Mesenchymal stem cell (in vitro differentiated cells and primary cell): ENCODE data around the gene COQ4.

ENCODE experiments used
- DNase-seq: peaks from one replicate; pipeline ENCODE4 v3.0.0-alpha.2; 2013
- H2AFZ ChIP-seq: one replicate; pipeline ENCODE4 v1.6.1; 2013; ENCODE audit warnings: low read depth, mild to moderate bottlenecking, control low read depth, inconsistent platforms, low read length, moderate library complexity
- H2AK5ac ChIP-seq: 2 replicates; pipeline ENCODE4 v1.6.1; 2013; ENCODE audit warnings: low read length, moderate library complexity, mild to moderate bottlenecking, inconsistent platforms; ENCODE audit not compliant: severe bottlenecking
- H2BK120ac ChIP-seq: one replicate; pipeline ENCODE4 v1.6.1; 2013; ENCODE audit warnings: low read depth, mild to moderate bottlenecking, inconsistent platforms, low read length, moderate library complexity
- H2BK12ac ChIP-seq, 2 experiments: one replicate each; pipeline ENCODE4 v1.6.1; 2013; ENCODE audit warnings: inconsistent platforms in 2 of 2, low read length in 2 of 2, mild to moderate bottlenecking in 2 of 2, moderate library complexity in 2 of 2, control low read depth in 1 of 2
- H2BK15ac ChIP-seq: one replicate; pipeline ENCODE4 v1.6.1; 2013; ENCODE audit warnings: mild to moderate bottlenecking, low read depth, inconsistent platforms; ENCODE audit not compliant: poor library complexity, severe bottlenecking
- H2BK5ac ChIP-seq: 2 replicates; pipeline ENCODE4 v1.6.1; 2013; ENCODE audit warnings: low read depth, mild to moderate bottlenecking, low read length, control low read depth, inconsistent platforms; ENCODE audit not compliant: poor library complexity, severe bottlenecking
- H3K14ac ChIP-seq, 2 experiments: one replicate each; pipeline ENCODE4 v1.6.1; 2013; ENCODE audit warnings: inconsistent platforms in 2 of 2, low read length in 2 of 2, control low read depth in 1 of 2, mild to moderate bottlenecking in 1 of 2, moderate library complexity in 1 of 2
- H3K18ac ChIP-seq, 2 experiments: one replicate each; pipeline ENCODE4 v1.6.1; 2013; ENCODE audit warnings: inconsistent platforms in 2 of 2, low read length in 2 of 2, control low read depth in 1 of 2, low read depth in 1 of 2, mild to moderate bottlenecking in 1 of 2
- H3K23ac ChIP-seq, 2 experiments: one replicate each; pipeline ENCODE4 v1.6.1; 2013; ENCODE audit warnings: inconsistent platforms in 2 of 2, low read length in 2 of 2, mild to moderate bottlenecking in 2 of 2, moderate library complexity in 2 of 2, control low read depth in 1 of 2
- H3K27ac ChIP-seq: 2 replicates; pipeline ENCODE4 v1.5.1; 2013; ENCODE audit warnings: mild to moderate bottlenecking, moderate library complexity, low read length, control low read depth, inconsistent platforms; ENCODE audit not compliant: poor library complexity, severe bottlenecking
- H3K27me3 ChIP-seq, 2 experiments: 2 replicates each; pipeline versions ENCODE4 v1.6.1 to v1.7.0; 2013; ENCODE audit warnings: low read length in 2 of 2, mild to moderate bottlenecking in 2 of 2, moderate library complexity in 2 of 2, control low read depth in 1 of 2, inconsistent platforms in 1 of 2; ENCODE audit not compliant: control insufficient read depth in 1 of 2, insufficient read depth in 1 of 2
- H3K36me3 ChIP-seq, 2 experiments: 2 replicates each; pipeline versions ENCODE4 v1.6.1 to v1.7.0; 2013; ENCODE audit warnings: low read length in 2 of 2, control low read depth in 1 of 2, inconsistent platforms in 1 of 2, low read depth in 1 of 2, mild to moderate bottlenecking in 1 of 2; ENCODE audit not compliant: insufficient read depth in 2 of 2, control insufficient read depth in 1 of 2
- H3K4ac ChIP-seq, 2 experiments: one replicate each; pipeline ENCODE4 v1.6.1; 2013; ENCODE audit warnings: inconsistent platforms in 2 of 2, low read length in 2 of 2, mild to moderate bottlenecking in 2 of 2, moderate library complexity in 2 of 2, control low read depth in 1 of 2, low read depth in 1 of 2
- H3K4me1 ChIP-seq: 2 replicates; pipeline ENCODE4 v1.6.1; 2013; ENCODE audit warnings: low read depth, low read length, control low read depth; ENCODE audit not compliant: control insufficient read depth, insufficient read depth
- H3K4me2 ChIP-seq: 2 replicates; pipeline ENCODE4 v1.6.1; 2013; ENCODE audit warnings: low read length, mild to moderate bottlenecking, inconsistent platforms; ENCODE audit not compliant: poor library complexity, severe bottlenecking
- H3K4me3 ChIP-seq, 2 experiments: 2 replicates each; pipeline versions ENCODE4 v1.5.1 to v1.7.0; 2013; ENCODE audit warnings: low read length in 2 of 2, mild to moderate bottlenecking in 2 of 2, control low read depth in 1 of 2, low read depth in 1 of 2; ENCODE audit not compliant: insufficient read depth in 1 of 2
- H3K79me1 ChIP-seq: replicated peaks from 2 replicates; pipeline ENCODE4 v1.6.1; 2013; ENCODE audit warnings: mild to moderate bottlenecking, control low read depth, low read length, inconsistent platforms; ENCODE audit not compliant: poor library complexity, severe bottlenecking
- H3K9ac ChIP-seq: 2 replicates; pipeline ENCODE4 v1.7.0; 2013; ENCODE audit warnings: mild to moderate bottlenecking, low read length, moderate library complexity
- H3K9me3 ChIP-seq: 2 replicates; pipeline ENCODE4 v1.7.0; 2013; ENCODE audit warnings: mild to moderate bottlenecking, low read length; ENCODE audit not compliant: control insufficient read depth
- H4K8ac ChIP-seq: one replicate; pipeline ENCODE4 v1.6.1; 2013; ENCODE audit warnings: inconsistent platforms, mild to moderate bottlenecking, low read length, moderate library complexity
- H4K91ac ChIP-seq: one replicate; pipeline ENCODE4 v1.6.1; 2013; ENCODE audit warnings: mild to moderate bottlenecking, low read length, inconsistent platforms
- WGBS: methylation state at CpG from one replicate; pipeline ENCODE4 v1.1.7; 2013; ENCODE audit warnings: mixed read lengths; 5-methylcytosine and 5-hydroxymethylcytosine counted together

COQ4 gene

GRCh38 chr9:128288273-128289004, 34.2 kb upstream of the COQ4 start:
- Histone ChIP-seq H2BK12ac (no peak overlapping the region), H2BK120ac (no peak overlapping the region), H3K27me3 (no peaks in the 10 kb centered on the region)

GRCh38 chr9:128292009-128292408, 30.6 kb upstream of the COQ4 start:
- Histone ChIP-seq H3K79me1 (no peaks in the 10 kb centered on the region), H2BK12ac (no peak overlapping the region), H3K27me3 (no peaks in the 10 kb centered on the region), H2BK120ac (no peak overlapping the region), H3K9ac (no peak overlapping the region), H2AFZ (no peak overlapping the region), H4K8ac (no peak overlapping the region), H2AK5ac (no peak overlapping the region), H3K14ac (no peak overlapping the region), H4K91ac (no peak overlapping the region), H3K4me2 (no peak overlapping the region), H3K18ac (no peak overlapping the region), H3K23ac (no peak overlapping the region), H3K4ac (no peak overlapping the region), H3K4me3 (no peak overlapping the region), H2BK5ac (no peak overlapping the region), H3K27ac (no peak overlapping the region), H2BK15ac (no peak overlapping the region), H3K9me3 (no peaks in the 10 kb centered on the region), H3K36me3 (peaks cover 14 to 23% of the 10 kb centered on the region in 2 experiments), H3K4me1 (peaks cover 5% of the 10 kb centered on the region)
- 94% methylated on average over 3 of the region's 3 CpGs for WGBS
- no peak for DNase-seq

More at GRCh38 chr9:128288273-128289004, 34.2 kb upstream of the COQ4 start:
- H3K23ac ChIP-seq: no peak overlapping the region
- peaks cover 2% of the 10 kb centered on the region for H3K79me1 ChIP-seq
- H4K91ac ChIP-seq: no peak overlapping the region
- no peaks in the 10 kb centered on the region for H3K9me3 ChIP-seq
- H3K4me2 ChIP-seq: no peak overlapping the region
- H3K4me3 ChIP-seq: no peak overlapping the region
- no peak overlapping the region for H3K18ac ChIP-seq
- peaks cover 2% of the 10 kb centered on the region for H3K4me1 ChIP-seq
- peaks cover 27 to 41% of the 10 kb centered on the region in 2 experiments for H3K36me3 ChIP-seq
- H2BK5ac ChIP-seq: no peak overlapping the region
- no peak overlapping the region for H2AK5ac ChIP-seq
- H2AFZ ChIP-seq: no peak overlapping the region
- H3K14ac ChIP-seq: no peak overlapping the region
- no peak overlapping the region for H4K8ac ChIP-seq
- H3K27ac ChIP-seq: no peak overlapping the region
- WGBS: 91% methylated on average over 9 of the region's 11 CpGs
- H3K4ac ChIP-seq: no peak overlapping the region
- H2BK15ac ChIP-seq: no peak overlapping the region
- DNase-seq: no peak
- H3K9ac ChIP-seq: no peak overlapping the region

GRCh38 chr9:128293091-128293490, 29.5 kb upstream of the COQ4 start:
- no peak for DNase-seq
- Histone ChIP-seq H3K14ac (no peak overlapping the region), H3K36me3 (peaks cover 12 to 18% of the 10 kb centered on the region in 2 experiments), H3K79me1 (no peaks in the 10 kb centered on the region), H2AFZ (no peak overlapping the region), H3K4me1 (peaks cover 5% of the 10 kb centered on the region), H3K18ac (no peak overlapping the region), H3K4ac (no peak overlapping the region), H2AK5ac (no peak overlapping the region), H3K23ac (no peak overlapping the region), H3K4me2 (no peak overlapping the region), H3K27ac (no peak overlapping the region), H2BK5ac (no peak overlapping the region), H3K4me3 (no peak overlapping the region), H3K9ac (no peak overlapping the region), H2BK120ac (no peak overlapping the region), H4K91ac (no peak overlapping the region), H2BK12ac (no peak overlapping the region), H2BK15ac (no peak overlapping the region), H3K27me3 (no peaks in the 10 kb centered on the region), H3K9me3 (no peaks in the 10 kb centered on the region), H4K8ac (no peak overlapping the region)
- 100% methylated on average over 1 of the region's 4 CpGs for WGBS

- H2BK120ac ChIP-seq: no peak overlapping the region
- H3K4ac ChIP-seq: no peak overlapping the region
- H3K23ac ChIP-seq: no peak overlapping the region
- H2AK5ac ChIP-seq: no peak overlapping the region
- no peak overlapping the region for H4K91ac ChIP-seq
- no peaks in the 10 kb centered on the region for H3K9me3 ChIP-seq
- no peak overlapping the region for H3K4me2 ChIP-seq
- H3K18ac ChIP-seq: no peak overlapping the region
- H3K4me1 ChIP-seq: peaks cover 5% of the 10 kb centered on the region
- no peaks in the 10 kb centered on the region for H3K27me3 ChIP-seq
- no peak overlapping the region for H3K9ac ChIP-seq
- H2BK5ac ChIP-seq: no peak overlapping the region
- WGBS: 93% methylated on average over 2 of the region's 4 CpGs
- no peaks in the 10 kb centered on the region for H3K79me1 ChIP-seq
- no peak overlapping the region for H3K27ac ChIP-seq
- peaks cover 5 to 8% of the 10 kb centered on the region in 2 experiments for H3K36me3 ChIP-seq
- no peak overlapping the region for H3K4me3 ChIP-seq
- H2BK12ac ChIP-seq: no peak overlapping the region
- H2AFZ ChIP-seq: no peak overlapping the region
- DNase-seq: no peak
- H3K14ac ChIP-seq: no peak overlapping the region
- H2BK15ac ChIP-seq: no peak overlapping the region
- no peak overlapping the region for H4K8ac ChIP-seq
These were observed 28.5 kb upstream of the COQ4 start for GRCh38 chr9:128294142-128294541.
